HG03025 (cell line): ENCODE data around the gene HOGA1.
"Not testable (repeated sequence)": the region's sequence is repeated elsewhere in the genome, so short reads cannot be mapped to it uniquely, and the experiment has no call there.

Experiments used
- ATAC-seq: cut with Tn5 transposase; IDR thresholded peaks from one replicate; pipeline ENCODE4 v1.9.1; 2021; ENCODE audit warnings: mild to moderate bottlenecking, moderate library complexity; ENCODE audit not compliant: unreplicated experiment, low FRiP score

Gene HOGA1

DNA sequence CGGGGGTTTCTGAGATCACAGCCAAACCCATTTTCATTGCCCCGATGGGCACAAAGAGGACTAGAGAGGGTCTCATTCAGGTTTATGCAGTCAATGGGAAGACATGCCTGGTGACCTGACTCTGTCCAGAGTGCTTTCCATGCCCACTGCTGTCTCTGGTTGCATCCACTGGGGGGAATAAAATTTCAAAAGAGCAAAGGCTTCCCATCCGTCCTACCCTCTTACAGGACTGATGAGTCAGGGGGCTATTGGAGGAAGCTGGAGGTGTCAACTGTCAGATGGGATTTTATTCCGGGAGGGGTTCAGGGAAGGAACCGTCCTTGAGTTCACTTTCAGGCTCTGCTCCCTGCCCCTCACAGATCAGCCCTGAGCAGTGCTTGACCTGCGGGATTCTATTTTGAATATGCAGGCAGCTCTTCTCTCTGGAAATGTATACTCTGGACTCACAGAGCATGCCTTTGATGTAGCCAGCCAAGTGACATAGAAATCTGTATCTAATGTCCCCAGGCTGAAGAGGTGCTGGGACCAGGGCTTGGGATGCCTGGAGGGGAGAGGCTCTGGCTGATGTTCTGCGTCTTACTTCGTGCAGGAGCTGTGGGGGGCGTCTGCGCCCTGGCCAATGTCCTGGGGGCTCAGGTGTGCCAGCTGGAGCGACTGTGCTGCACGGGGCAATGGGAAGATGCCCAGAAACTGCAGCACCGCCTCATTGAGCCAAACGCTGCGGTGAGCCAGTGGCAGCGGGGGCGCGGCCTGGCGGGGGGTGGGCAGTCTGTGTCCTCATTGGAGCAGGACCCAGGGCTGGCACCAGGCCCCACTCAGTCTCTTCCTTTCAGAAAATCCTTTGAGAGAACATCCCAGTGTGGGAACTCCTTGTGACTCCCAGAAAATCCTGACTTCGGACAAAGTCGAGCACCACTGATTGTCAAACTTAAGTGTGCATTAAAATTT, 17.4 kb downstream of the HOGA1 start:
- no peak for ATAC-seq

- no peak for ATAC-seq
Observed at GRCh38 chr10:97607095-97607636, 23.0 kb downstream of the HOGA1 start.

- ATAC-seq = no peak
Observed at GRCh38 chr10:97608991-97609561, 24.9 kb downstream of the HOGA1 start.

GRCh38 chr10:97611473-97611872, 27.3 kb downstream of the HOGA1 start:
- no peak for ATAC-seq

DNA sequence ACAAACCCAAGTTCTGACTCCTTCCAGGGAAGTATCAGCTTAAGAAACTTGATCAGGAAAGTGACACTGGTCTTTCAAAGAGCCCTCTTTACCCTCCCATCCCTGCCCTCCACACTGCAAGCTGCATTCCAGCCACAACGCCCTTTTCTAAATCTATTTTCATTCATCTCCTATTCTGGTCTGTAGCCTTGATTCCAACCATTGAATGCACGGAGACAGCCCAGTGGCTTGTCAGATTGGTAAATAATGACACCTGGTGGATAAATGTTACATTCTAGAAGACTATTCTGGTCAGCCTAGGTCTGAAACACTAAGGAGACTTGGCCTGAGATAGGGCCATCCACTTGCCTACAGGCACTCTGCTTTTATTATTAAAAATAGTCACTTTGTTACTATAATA, 28.2 kb downstream of the HOGA1 start:
- ATAC-seq = no peak

DNA sequence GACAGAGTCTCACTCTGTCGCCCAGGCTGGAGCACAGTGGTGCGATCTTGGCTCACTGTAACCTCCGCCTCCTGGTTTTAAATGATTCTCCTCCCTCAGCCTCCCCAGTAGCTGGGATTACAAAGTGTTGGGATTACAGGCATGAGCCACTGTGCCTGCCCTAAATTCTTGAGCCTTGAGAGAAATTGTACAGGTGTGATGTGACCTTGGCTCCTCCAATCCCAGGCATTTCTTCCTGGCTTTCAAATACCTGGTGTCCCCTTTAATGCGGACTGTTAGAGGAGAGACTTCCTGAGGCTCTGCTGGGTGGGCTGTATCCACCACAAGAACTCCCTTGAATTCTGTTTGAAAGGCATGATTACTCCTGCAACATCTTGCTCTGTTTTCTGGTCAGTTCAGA, 34.1 kb downstream of the HOGA1 start:
- no peak for ATAC-seq

GRCh38 chr10:97618733-97619132, 34.5 kb downstream of the HOGA1 start:
- no peak for ATAC-seq

- no peak for ATAC-seq
Observed at GRCh38 chr10:97623277-97623676, 39.1 kb downstream of the HOGA1 start.

- no peak for ATAC-seq
Observed at GRCh38 chr10:97627731-97628130, 43.5 kb downstream of the HOGA1 start.

DNA sequence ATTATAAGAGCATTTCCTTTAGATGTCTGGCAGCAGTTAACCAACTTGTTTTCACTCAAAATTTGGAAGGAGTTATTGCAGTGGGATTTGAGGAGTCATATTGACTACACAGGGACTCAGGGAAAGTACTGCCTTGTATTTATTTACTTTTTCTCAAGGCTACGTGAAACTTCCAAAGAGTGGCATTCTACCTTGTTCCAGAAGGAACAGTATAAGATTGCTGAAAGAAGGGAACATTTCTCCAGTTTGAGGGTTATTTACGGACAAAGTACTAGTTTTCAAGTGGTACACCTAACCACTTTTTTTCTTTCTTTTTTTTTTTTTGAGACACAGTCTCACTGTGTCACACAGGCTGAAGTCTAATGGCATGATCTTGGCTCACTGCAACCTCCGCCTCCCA, 44.0 kb downstream of the HOGA1 start:
- no peak for ATAC-seq

- ATAC-seq = no peak
Observed at GRCh38 chr10:97629289-97629688, 45.1 kb downstream of the HOGA1 start.

GRCh38 chr10:97631098-97631497, 46.9 kb downstream of the HOGA1 start:
- no peak for ATAC-seq

- peak; percentile 98 for ATAC-seq
Observed at GRCh38 chr10:97632949-97633884, 49.0 kb downstream of the HOGA1 start, which contains the start of gene MORN4. Gene MORN4 (minus strand): TSS chr10:97633500. CDS start chr10:97619653, 13,847 bp downstream.

DNA sequence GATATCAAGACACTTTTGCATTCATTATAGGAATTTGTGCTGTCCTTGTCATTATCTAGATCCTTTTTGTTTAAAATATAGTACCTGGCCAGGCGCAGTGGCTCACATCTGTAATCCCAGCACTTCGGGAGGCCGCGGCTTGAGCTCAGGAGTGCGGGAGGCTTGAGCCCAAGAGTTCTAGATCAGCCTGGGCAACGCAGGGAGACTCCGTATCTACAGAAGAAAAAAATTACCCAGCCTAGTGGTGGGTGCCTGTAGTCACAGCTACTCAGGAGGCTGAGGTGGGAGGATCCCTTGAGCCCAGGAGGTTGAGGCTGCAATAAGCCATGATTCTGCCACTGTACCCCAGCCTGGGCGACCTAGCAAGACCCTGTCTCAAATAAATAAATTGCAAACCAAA, 49.7 kb downstream of the HOGA1 start:
- ATAC-seq = no peak

DNA sequence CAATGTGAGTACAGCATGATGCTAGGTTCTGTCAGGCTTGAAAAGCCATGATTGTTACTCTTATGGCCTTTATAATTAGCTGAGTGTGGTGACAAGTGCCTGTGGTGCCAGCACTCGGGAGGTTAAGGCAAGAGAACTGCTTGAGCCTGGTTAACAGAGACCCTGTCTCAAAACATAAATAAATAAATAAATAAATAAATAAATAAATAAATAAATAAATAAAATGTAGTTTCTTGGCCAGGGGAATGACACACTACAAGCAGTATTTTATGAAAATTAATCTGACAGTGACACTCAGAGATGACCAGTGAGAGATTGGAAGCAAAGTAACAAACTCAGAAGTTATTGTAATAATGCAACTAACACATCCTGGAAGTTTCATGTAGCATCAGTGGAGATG, 51.4 kb downstream of the HOGA1 start:
- ATAC-seq = no peak

DNA sequence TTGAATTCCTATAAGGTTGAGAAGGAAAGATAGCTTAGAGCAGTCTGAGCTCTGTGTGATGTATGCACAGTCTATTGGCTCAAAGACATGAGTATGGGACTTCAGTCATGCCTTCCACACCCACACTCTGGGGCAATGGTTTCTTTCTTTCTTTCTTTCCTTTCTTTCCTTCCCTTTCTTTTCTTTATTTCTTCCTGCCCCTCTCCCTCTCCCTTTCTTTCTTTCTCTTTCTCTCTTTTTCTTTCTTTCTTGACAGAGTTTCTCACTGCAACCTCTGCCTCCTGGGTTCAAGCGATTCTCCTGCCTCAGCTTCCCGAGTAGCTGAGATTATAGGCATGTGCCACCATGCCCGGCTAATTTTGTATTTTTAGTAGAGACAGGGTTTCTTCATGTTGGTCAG, 54.9 kb downstream of the HOGA1 start:
- not testable (repeated sequence) for ATAC-seq

DNA sequence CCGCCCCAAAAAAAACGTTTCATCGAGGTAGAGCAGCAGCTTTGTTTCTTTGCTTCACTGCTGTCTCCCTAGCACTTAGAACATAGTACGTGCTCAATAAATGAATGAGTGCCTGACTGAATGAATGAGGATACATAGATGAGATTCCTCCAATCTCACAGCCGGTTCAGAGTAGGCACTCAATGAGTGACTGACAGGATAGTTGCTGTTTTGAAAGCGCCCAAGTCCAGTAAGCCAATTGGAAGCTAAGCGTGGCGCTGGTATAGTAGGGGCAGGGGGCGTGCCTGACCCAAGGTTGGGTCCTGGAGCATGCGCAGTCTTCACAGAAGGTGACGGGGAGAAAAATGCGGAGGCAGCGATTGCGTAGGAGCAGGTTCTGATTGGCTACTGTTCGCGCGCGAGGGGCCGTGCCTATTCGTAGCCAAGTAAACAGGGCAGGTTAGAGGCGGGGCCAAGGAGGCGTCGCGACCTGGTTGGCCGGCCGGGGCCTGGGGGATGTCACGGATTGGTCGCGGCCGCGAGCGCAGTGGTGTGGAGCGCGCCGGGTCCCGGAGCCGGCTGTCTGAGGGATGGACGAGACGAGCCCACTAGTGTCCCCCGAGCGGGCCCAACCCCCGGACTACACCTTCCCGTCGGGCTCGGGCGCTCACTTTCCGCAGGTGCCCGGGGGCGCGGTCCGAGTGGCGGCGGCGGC, 56.1 kb downstream of the HOGA1 start, which contains the start of gene PI4K2A:
TSS of gene PI4K2A (plus strand) at position 498 of the 694 bp plus-strand sequence. CDS start at position 570, 72 bp downstream.
- ATAC-seq = peak; percentile 98

DNA sequence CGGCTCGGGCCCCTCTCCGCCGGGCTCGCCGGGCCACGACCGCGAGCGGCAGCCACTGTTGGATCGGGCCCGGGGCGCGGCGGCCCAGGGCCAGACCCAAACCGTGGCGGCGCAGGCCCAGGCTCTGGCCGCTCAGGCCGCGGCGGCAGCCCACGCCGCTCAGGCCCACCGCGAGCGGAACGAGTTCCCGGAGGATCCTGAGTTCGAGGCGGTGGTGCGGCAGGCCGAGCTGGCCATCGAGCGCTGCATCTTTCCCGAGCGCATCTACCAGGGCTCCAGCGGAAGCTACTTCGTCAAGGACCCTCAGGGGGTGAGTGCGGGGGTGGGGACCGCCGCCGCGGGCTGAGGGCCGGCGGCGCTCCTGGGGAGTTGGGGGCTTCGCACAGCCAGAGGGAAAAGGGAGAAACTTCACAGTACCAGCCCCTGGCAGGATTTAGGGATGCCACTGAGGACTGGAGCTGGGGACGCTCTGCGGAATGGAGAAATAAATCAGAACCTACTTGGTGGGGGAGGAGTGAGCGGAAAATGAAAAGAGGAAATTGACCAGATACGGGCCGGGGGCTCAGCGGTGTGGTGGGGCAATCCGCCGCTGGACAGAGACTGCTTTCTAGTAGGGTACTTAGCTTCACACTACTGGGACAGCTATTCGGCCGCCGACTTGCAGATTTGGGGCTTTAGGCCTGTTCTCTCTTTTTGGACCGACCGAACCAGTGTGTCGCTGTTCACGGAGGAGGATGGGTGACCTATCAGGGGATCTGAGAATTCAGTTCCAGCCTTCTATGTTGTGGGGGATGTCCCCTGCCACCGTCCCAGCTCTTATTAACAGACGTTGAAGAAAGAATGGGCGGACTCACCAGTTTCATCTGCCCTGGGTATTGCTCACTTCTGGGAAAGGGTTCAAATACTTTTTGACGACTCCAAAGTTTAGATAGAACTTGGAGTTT, 57.0 kb downstream of the HOGA1 start:
- peak; percentile 40 for ATAC-seq
